Measurements from ENCODE around the gene DDOST. TPM values are rescaled to one million over a fixed set of nuclear protein-coding genes. Genes with fewer than 3 reads are reported as not detected.

Gene DDOST
- total and polyA plus RNA-seq, 8 donors = 189 to 246 (median 202) TPM

GRCh38 chr1:20645414-20645813, 15.8 kb downstream of the DDOST start:
- no peak for ATAC-seq
- H3K36me3 ChIP-seq = peaks cover 0 to 99% of the 10 kb centered on the region in 2 donors
- intact Hi-C loops (cut with DNase I) = no loop called here
- no peak overlapping the region for H3K27ac ChIP-seq
- H3K4me1 ChIP-seq = no peaks in the 10 kb centered on the region
- H3K27me3 ChIP-seq = no peaks in the 10 kb centered on the region
- TF ChIP-seq CTCF (IDR thresholded peaks at IDR 0.05) = no peak
- no peaks in the 10 kb centered on the region for H3K9me3 ChIP-seq
- no peak for DNase-seq
- H3K4me3 ChIP-seq = no peak overlapping the region

GRCh38 chr1:20644416-20644815, 16.8 kb downstream of the DDOST start:
- ATAC-seq (no peak), DNase-seq (no peak)
- peaks cover 0 to 96% of the 10 kb centered on the region in 2 donors for H3K36me3 ChIP-seq
- H3K27ac ChIP-seq = no peak overlapping the region
- intact Hi-C loops (cut with DNase I) = no loop called here
- H3K9me3 ChIP-seq = no peaks in the 10 kb centered on the region
- H3K27me3 ChIP-seq = no peaks in the 10 kb centered on the region
- no peak overlapping the region for H3K4me3 ChIP-seq
- TF ChIP-seq CTCF (IDR thresholded peaks at IDR 0.05) = no peak
- no peaks in the 10 kb centered on the region for H3K4me1 ChIP-seq

- Histone ChIP-seq H3K9me3 (no peaks in the 10 kb centered on the region), H3K27ac (no peak overlapping the region), H3K27me3 (no peaks in the 10 kb centered on the region), H3K4me1 (no peaks in the 10 kb centered on the region), H3K4me3 (no peak overlapping the region), H3K36me3 (peaks cover 0 to 96% of the 10 kb centered on the region in 2 donors)
- no peak for TF ChIP-seq CTCF (IDR thresholded peaks at IDR 0.05)
- intact Hi-C loops (cut with DNase I) = no loop called here
- DNase-seq = no peak
- no peak for ATAC-seq
Observed at GRCh38 chr1:20643080-20643479, 18.1 kb downstream of the DDOST start.

- no peaks in the 10 kb centered on the region for H3K4me1 ChIP-seq
- H3K4me3 ChIP-seq = no peak overlapping the region
- H3K27ac ChIP-seq = no peak overlapping the region
- H3K9me3 ChIP-seq = no peaks in the 10 kb centered on the region
- H3K36me3 ChIP-seq = peaks cover 0 to 96% of the 10 kb centered on the region in 2 donors
- no peak for TF ChIP-seq CTCF (IDR thresholded peaks at IDR 0.05)
- ATAC-seq (no peak), DNase-seq (no peak)
- intact Hi-C loops (cut with DNase I) = no loop called here
- no peaks in the 10 kb centered on the region for H3K27me3 ChIP-seq
Observed at GRCh38 chr1:20641975-20642374, 19.2 kb downstream of the DDOST start.

- peak; percentile 80 for ATAC-seq
- peak; percentile 77 to 82 for TF ChIP-seq CTCF (IDR thresholded peaks at IDR 0.05)
- no peaks in the 10 kb centered on the region for H3K27me3 ChIP-seq
- H3K4me1 ChIP-seq = peaks cover 0 to 2% of the 10 kb centered on the region in 2 donors
- intact Hi-C loops (cut with DNase I) = no loop called here
- H3K4me3 ChIP-seq = no peak overlapping the region
- H3K9me3 ChIP-seq = no peaks in the 10 kb centered on the region
- H3K36me3 ChIP-seq = peaks cover 0 to 81% of the 10 kb centered on the region in 2 donors
- peak in 2 of 4 donors; percentile 28 to 50 for DNase-seq
- H3K27ac ChIP-seq = no peak overlapping the region
Observed at GRCh38 chr1:20640183-20640597, 21.0 kb downstream of the DDOST start.
